ENCODE data around the gene CHRNA9. TPM values are rescaled to one million over a fixed set of nuclear protein-coding genes. Genes with fewer than 3 reads are reported as not detected.

Gene CHRNA9
- total and polyA plus RNA-seq, 2 of the 4 experiments (the other 2 are of a cell fraction), result not detected

DNA sequence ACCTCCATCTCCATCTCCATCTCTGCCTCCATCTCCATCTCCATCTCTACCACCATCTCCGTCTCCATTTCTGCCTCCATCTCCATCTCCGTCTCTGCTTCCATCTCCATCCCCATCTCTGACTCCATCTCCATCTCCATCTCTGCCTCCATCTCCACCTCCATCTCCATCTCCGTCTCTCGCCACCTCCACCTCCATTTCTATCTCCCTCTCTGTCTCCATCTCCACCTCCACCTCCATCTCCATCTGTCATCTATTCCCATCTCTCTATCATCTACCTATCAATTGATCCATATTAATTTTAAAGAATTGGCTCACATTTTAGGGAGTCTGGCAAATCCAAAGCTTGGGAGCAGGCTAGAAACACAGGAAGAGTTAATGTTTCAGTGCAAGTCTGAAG lies 39.6 kb upstream of the CHRNA9 start:
- DNase-seq, result no peak
- H3K56ac ChIP-seq (ENCODE audit: extremely low read depth, insufficient read depth, low read length), result no peak overlapping the region
- intact Hi-C loops (cut with micrococcal nuclease), result no loop called here
- H4K5ac ChIP-seq (ENCODE audit: low read depth, low read length), result no peak overlapping the region
- H3K4me1 ChIP-seq (ENCODE audit: control insufficient read depth, insufficient read depth, low read length), result no peaks in the 10 kb centered on the region
- no peaks in the 10 kb centered on the region for H4K20me1 ChIP-seq (ENCODE audit: insufficient read depth, low read length)
- no peak overlapping the region for H3K4me3 ChIP-seq (ENCODE audit: insufficient read depth, low read depth, low read length)
- no peak overlapping the region for H2BK5ac ChIP-seq (ENCODE audit: low read depth, low read length, poor library complexity, severe bottlenecking)
- H2AK9ac ChIP-seq (replicated peaks; ENCODE audit: low read depth, low read length, poor library complexity), result no peak overlapping the region
- H3K4ac ChIP-seq (ENCODE audit: low read depth, low read length), result no peak overlapping the region
- H3K9me3 ChIP-seq (ENCODE audit: control insufficient read depth, insufficient read depth, low read length), result peaks cover 6% of the 10 kb centered on the region; the same call in 1 of the 2 replicates
- no peak overlapping the region for H3K18ac ChIP-seq (ENCODE audit: low read depth, low read length)
- no peaks in the 10 kb centered on the region for H3K9me1 ChIP-seq (ENCODE audit: insufficient read depth, low read length)
- H3K23ac ChIP-seq (ENCODE audit: low read depth, low read length), result no peak overlapping the region
- 86% methylated on average over 4 of the region's 4 CpGs; no CpG with 5 or more reads in 1 of the 2 experiments for WGBS, 2 experiments (ENCODE audit: extremely low coverage in 2 of 2, insufficient read length in 1 of 2)
- H2AK5ac ChIP-seq (ENCODE audit: low read depth, low read length), result no peak overlapping the region
- H2BK120ac ChIP-seq (ENCODE audit: low read depth, low read length), result no peak overlapping the region
- H3K27me3 ChIP-seq (ENCODE audit: control insufficient read depth, insufficient read depth, low read length), result peaks cover 9% of the 10 kb centered on the region
- no peak overlapping the region for H3K14ac ChIP-seq (replicated peaks; ENCODE audit: low read depth, low read length)
- H4K8ac ChIP-seq (ENCODE audit: low read depth in 2 of 2, low read length in 2 of 2), result no peak overlapping the region
- ChIA-PET CTCF (no interaction called here), POLR2A (ENCODE audit: unreplicated experiment) (no interaction called here)
- in situ Hi-C loops (cut with MboI; ENCODE audit: low sequenced_read_pairs), result no loop called here
- no peak overlapping the region for H4K91ac ChIP-seq (ENCODE audit: insufficient read depth, low read depth, low read length)
- BruUV-seq (replicated peaks), result no TSS peak
- no peak overlapping the region for H2AFZ ChIP-seq (replicated peaks; ENCODE audit: low read length, poor library complexity)
- no peaks in the 10 kb centered on the region for H3K36me3 ChIP-seq (ENCODE audit: control insufficient read depth, insufficient read depth, low read length)
- no peak for ATAC-seq (ENCODE audit: low read depth)
- no peak overlapping the region for H3K4me2 ChIP-seq (ENCODE audit: low read depth, low read length)
- dilution Hi-C loops (cut with HindIII; ENCODE audit: low sequenced_read_pairs, unreplicated experiment), result no loop called here
- no peak for TF ChIP-seq SMC3 (IDR thresholded peaks at IDR 0.05; ENCODE audit: low read depth, low read length)
- TF ChIP-seq RFX5 (IDR thresholded peaks at IDR 0.05; ENCODE audit: low read depth, low read length), result no peak
- TF ChIP-seq RCOR1 (IDR thresholded peaks at IDR 0.05; ENCODE audit: insufficient replicate concordance, low read length), result no peak
- no peak for TF ChIP-seq MAZ (IDR thresholded peaks at IDR 0.05; ENCODE audit: borderline replicate concordance, low read depth, low read length)
- no peak for TF ChIP-seq CEBPB (IDR thresholded peaks at IDR 0.05; ENCODE audit: low read depth, low read length)
- TF ChIP-seq RAD21 (IDR thresholded peaks at IDR 0.05; ENCODE audit: low read length), result no peak
- TF ChIP-seq, protein P1, sequence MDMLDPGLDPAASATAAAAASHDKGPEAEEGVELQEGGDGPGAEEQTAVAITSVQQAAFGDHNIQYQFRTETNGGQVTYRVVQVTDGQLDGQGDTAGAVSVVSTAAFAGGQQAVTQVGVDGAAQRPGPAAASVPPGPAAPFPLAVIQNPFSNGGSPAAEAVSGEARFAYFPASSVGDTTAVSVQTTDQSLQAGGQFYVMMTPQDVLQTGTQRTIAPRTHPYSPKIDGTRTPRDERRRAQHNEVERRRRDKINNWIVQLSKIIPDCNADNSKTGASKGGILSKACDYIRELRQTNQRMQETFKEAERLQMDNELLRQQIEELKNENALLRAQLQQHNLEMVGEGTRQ (IDR thresholded peaks at IDR 0.05; ENCODE audit: low read depth, low read length), result no peak
- TF ChIP-seq, protein P2, sequence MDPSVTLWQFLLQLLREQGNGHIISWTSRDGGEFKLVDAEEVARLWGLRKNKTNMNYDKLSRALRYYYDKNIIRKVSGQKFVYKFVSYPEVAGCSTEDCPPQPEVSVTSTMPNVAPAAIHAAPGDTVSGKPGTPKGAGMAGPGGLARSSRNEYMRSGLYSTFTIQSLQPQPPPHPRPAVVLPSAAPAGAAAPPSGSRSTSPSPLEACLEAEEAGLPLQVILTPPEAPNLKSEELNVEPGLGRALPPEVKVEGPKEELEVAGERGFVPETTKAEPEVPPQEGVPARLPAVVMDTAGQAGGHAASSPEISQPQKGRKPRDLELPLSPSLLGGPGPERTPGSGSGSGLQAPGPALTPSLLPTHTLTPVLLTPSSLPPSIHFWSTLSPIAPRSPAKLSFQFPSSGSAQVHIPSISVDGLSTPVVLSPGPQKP (IDR thresholded peaks at IDR 0.05; ENCODE audit: borderline replicate concordance, low read depth, low read length), result no peak
- TF ChIP-seq MAFK (IDR thresholded peaks at IDR 0.05; ENCODE audit: low read depth, low read length), result no peak
- TF ChIP-seq NFE2L2 (IDR thresholded peaks at IDR 0.05; ENCODE audit: low read depth, low read length), result no peak
- no peak for TF ChIP-seq CHD1 (IDR thresholded peaks at IDR 0.05; ENCODE audit: low read depth, low read length)
- TF ChIP-seq MXI1 (IDR thresholded peaks at IDR 0.05; ENCODE audit: borderline replicate concordance, low read depth, low read length), result no peak
- no peak for TF ChIP-seq POLR2A (IDR thresholded peaks at IDR 0.05; ENCODE audit: low read depth, low read length)
- TF ChIP-seq FOS (IDR thresholded peaks at IDR 0.05; ENCODE audit: low read depth, low read length), result no peak
- TF ChIP-seq, protein P3, sequence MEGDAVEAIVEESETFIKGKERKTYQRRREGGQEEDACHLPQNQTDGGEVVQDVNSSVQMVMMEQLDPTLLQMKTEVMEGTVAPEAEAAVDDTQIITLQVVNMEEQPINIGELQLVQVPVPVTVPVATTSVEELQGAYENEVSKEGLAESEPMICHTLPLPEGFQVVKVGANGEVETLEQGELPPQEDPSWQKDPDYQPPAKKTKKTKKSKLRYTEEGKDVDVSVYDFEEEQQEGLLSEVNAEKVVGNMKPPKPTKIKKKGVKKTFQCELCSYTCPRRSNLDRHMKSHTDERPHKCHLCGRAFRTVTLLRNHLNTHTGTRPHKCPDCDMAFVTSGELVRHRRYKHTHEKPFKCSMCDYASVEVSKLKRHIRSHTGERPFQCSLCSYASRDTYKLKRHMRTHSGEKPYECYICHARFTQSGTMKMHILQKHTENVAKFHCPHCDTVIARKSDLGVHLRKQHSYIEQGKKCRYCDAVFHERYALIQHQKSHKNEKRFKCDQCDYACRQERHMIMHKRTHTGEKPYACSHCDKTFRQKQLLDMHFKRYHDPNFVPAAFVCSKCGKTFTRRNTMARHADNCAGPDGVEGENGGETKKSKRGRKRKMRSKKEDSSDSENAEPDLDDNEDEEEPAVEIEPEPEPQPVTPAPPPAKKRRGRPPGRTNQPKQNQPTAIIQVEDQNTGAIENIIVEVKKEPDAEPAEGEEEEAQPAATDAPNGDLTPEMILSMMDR (conservative IDR thresholded peaks at IDR 0.05; ENCODE audit: low read depth, low read length), result no peak
- TF ChIP-seq BHLHE40 (IDR thresholded peaks at IDR 0.05; ENCODE audit: low read depth, low read length), result no peak
- H2BK20ac ChIP-seq (ENCODE audit: low read depth, low read length), result no peak overlapping the region
- no peak overlapping the region for H2BK15ac ChIP-seq (ENCODE audit: low read depth, low read length)
- no peak overlapping the region for H3K9ac ChIP-seq (ENCODE audit: low read depth, low read length)
- no peak overlapping the region for H3K27ac ChIP-seq (ENCODE audit: insufficient read depth, low read length)
- no peaks in the 10 kb centered on the region for H3K79me1 ChIP-seq (ENCODE audit: low read depth in 1 of 2, low read length in 2 of 2)

All from IMR-90 (cell line).